Kidney (tissue), 14 donors: ENCODE results near the gene THADA. TPM values are rescaled to one million over a fixed set of nuclear protein-coding genes. Genes with fewer than 3 reads are reported as not detected.

Source experiments
- DNase-seq, 5 donors: peaks; one replicate each; pipeline ENCODE4 v3.0.0-alpha.2; 2013 to 2020
- FAIRE-seq: peaks from 2 replicates; lab custom pipeline; 2012; peaks lifted over from hg19 to GRCh38; lab: Jason Lieb, UNC
- H3K27ac ChIP-seq, 2 donors: one replicate each; pipeline ENCODE4 v1.7.0; 2013; ENCODE audit warnings: low read depth in 2 of 2, low read length in 2 of 2, inconsistent platforms in 1 of 2
- H3K27me3 ChIP-seq: one replicate; pipeline ENCODE4 v1.7.1; 2013; ENCODE audit warnings: low read length, inconsistent platforms; ENCODE audit not compliant: control insufficient read depth, insufficient read depth
- H3K36me3 ChIP-seq, 3 donors: one replicate each; pipeline versions ENCODE4 v1.7.0 to v1.7.1; 2013; ENCODE audit warnings: low read length in 3 of 3, control low read depth in 1 of 3, inconsistent platforms in 1 of 3; ENCODE audit not compliant: insufficient read depth in 3 of 3, control insufficient read depth in 2 of 3
- H3K4me1 ChIP-seq, 3 donors: one replicate each; pipeline versions ENCODE4 v1.7.0 to v1.7.1; 2013; ENCODE audit warnings: low read length in 3 of 3, inconsistent platforms in 1 of 3, low read depth in 1 of 3; ENCODE audit not compliant: control insufficient read depth in 2 of 3, insufficient read depth in 2 of 3
- H3K4me3 ChIP-seq, 3 donors: one replicate each; pipeline versions ENCODE4 v1.7.0 to v1.8.1; 2013; ENCODE audit warnings: low read length in 3 of 3, control low read depth in 1 of 3, inconsistent platforms in 1 of 3
- H3K9ac ChIP-seq, 3 donors: one replicate each; pipeline versions ENCODE4 v1.7.0 to v1.7.1; 2013; ENCODE audit warnings: low read length in 3 of 3, control low read depth in 1 of 3, inconsistent platforms in 1 of 3
- H3K9me3 ChIP-seq, 3 donors: one replicate each; pipeline versions ENCODE4 v1.7.0 to v1.7.1; 2013; ENCODE audit warnings: low read length in 3 of 3, control low read depth in 1 of 3, inconsistent platforms in 1 of 3; ENCODE audit not compliant: control insufficient read depth in 2 of 3, insufficient read depth in 1 of 3
- intact Hi-C: fragments of 100-400 bp; cut with DNase I; formaldehyde crosslinking; loops from one replicate; pipeline ENCODE4 v1.11.1; 2022
- polyA plus RNA-seq: library from polyadenylated mRNA; stranded (reverse); fragments of 350-450 nt; fragmentation: Illumina TruSeq; extraction: RNeasy Lipid Tissue Mini Kit (QIAGEN cat#74804); gene quantifications from one replicate; pipeline ENCODE4 v1.2.3, GENCODE V29; 2014; ENCODE audit warnings: low read depth, low replicate concordance; ENCODE audit not compliant: insufficient read depth
- total RNA-seq: library from RNA; stranded (reverse); fragmentation: NEBNext Ultra II Directional; extraction: Animal tissue kit (Norgen Biotek cat#: 25700); gene quantifications from one replicate; pipeline ENCODE4 v1.2.1, GENCODE V29; 2021
- TF ChIP-seq, protein P1 (sequence below): IDR thresholded peaks from 3 replicates; pipeline ENCODE4 v1.5.1; 2012; ENCODE audit warnings: mild to moderate bottlenecking, moderate library complexity, borderline replicate concordance; ENCODE audit not compliant: insufficient read depth; ENCODE audit errors: extremely low read depth
- donor health status: control.
- donor health status: control.
- donor health status: control.
- donor health status: control.
- donor health status: control.
- donor health status: DM: yes; HTN: yes; CAD: no.
- donor health status: Normal renal cell carcinoma (clear cell type).

Gene THADA
- total and polyA plus RNA-seq, 2 donors from 2014 or later = 21.4 to 45.1 TPM

DNA sequence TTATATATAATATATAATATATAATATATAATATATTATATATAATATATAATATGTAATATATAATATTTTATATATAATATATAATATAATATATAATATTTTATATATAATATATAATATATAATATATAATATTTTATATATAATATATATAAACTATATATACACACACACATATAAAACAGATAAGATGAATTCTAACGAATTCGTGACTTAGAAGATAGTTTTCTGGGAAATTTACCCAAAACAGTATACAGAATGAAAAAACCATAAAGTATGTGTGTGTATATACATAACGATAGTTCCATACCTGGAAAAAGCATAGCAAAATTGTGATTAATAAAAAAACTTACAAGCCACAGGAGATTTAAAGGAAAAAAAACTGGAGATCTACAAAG is 80.6 kb downstream of the THADA start:
- Histone ChIP-seq H3K9me3 (no peaks in the 10 kb centered on the region), H3K4me3 (no peak overlapping the region), H3K9ac (no peak overlapping the region), H3K27ac (no peak overlapping the region), H3K4me1 (peaks cover 0 to 18% (median 9%) of the 10 kb centered on the region in 3 donors), H3K27me3 (no peaks in the 10 kb centered on the region), H3K36me3 (no peaks in the 10 kb centered on the region)
- TF ChIP-seq, protein P1, sequence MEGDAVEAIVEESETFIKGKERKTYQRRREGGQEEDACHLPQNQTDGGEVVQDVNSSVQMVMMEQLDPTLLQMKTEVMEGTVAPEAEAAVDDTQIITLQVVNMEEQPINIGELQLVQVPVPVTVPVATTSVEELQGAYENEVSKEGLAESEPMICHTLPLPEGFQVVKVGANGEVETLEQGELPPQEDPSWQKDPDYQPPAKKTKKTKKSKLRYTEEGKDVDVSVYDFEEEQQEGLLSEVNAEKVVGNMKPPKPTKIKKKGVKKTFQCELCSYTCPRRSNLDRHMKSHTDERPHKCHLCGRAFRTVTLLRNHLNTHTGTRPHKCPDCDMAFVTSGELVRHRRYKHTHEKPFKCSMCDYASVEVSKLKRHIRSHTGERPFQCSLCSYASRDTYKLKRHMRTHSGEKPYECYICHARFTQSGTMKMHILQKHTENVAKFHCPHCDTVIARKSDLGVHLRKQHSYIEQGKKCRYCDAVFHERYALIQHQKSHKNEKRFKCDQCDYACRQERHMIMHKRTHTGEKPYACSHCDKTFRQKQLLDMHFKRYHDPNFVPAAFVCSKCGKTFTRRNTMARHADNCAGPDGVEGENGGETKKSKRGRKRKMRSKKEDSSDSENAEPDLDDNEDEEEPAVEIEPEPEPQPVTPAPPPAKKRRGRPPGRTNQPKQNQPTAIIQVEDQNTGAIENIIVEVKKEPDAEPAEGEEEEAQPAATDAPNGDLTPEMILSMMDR = no peak
- intact Hi-C loops = no loop called here
- FAIRE-seq = no peak
- no peak for DNase-seq

DNA sequence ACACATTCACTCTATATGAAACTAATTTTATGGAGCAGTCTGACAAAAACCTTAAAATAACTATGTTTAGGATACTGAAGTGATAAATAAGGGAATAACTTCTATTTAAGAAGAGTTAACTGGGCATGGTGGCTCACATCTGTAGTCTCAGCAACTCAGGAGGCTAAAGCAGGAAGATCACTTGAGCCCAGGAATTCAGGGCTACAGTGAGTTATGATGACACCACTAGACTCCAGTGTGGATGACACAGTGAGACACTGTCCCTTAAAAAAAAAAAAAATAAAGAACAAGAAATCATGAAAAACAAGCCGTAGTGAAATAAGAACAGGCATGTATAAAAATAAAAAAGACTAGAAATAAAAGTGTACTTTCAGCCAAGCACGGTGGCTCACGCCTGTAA is 82.0 kb downstream of the THADA start:
- no peak overlapping the region for H3K9ac ChIP-seq
- intact Hi-C loops = no loop called here
- DNase-seq (no peak), FAIRE-seq (no peak)
- no peaks in the 10 kb centered on the region for H3K9me3 ChIP-seq
- no peak overlapping the region for H3K27ac ChIP-seq
- TF ChIP-seq, protein P1 = no peak
- H3K36me3 ChIP-seq = no peaks in the 10 kb centered on the region
- no peaks in the 10 kb centered on the region for H3K27me3 ChIP-seq
- H3K4me3 ChIP-seq = no peak overlapping the region
- peaks cover 0 to 14% (median 8%) of the 10 kb centered on the region in 3 donors for H3K4me1 ChIP-seq

DNA sequence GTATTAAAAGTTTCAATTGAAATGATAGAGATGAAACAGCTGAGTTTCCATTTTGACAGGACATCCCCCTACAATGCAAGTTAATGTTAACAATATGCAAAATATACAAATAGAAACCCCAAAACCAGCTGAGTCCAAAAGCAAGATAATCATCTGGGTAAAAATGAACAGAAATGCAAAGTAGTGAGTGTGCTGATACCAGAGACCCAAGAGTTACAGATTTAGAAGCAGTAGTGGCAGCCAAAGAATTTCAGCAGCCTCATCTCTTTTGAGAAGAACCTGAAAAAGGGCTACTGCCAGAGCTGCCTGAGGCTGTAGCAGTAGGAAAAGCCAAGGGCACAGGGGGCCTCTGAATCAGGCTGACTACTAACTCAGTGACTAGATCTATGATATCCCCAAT is 82.6 kb downstream of the THADA start:
- Histone ChIP-seq H3K36me3 (peaks cover 0 to 3% (median 0%) of the 10 kb centered on the region in 3 donors), H3K27ac (no peak overlapping the region), H3K4me1 (peaks cover 0 to 11% (median 6%) of the 10 kb centered on the region in 3 donors), H3K9me3 (no peaks in the 10 kb centered on the region), H3K9ac (no peak overlapping the region), H3K27me3 (no peaks in the 10 kb centered on the region), H3K4me3 (no peak overlapping the region)
- intact Hi-C loops = no loop called here
- no peak for DNase-seq
- FAIRE-seq = no peak
- TF ChIP-seq, protein P1 = no peak

DNA sequence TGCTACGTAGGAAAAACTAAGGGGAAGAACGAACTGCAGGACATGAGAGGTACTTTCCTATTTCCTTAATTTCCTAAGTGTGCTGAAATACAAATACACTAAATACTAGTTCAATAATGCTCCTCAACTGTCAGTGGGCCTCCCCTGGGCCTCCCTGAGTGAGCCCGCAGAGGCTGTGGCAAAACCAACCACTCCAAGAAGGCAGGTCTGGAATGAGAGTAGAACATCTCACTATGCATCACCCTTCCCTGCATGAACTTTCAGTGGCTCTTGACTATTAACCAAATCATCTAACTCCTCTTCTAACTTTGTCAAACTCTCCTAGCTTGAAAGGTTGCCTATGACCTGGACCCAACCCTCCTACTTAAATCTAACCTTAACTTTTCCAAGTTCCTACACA is 84.6 kb downstream of the THADA start:
- H3K4me3 ChIP-seq = no peak overlapping the region
- H3K9ac ChIP-seq = no peak overlapping the region
- no peaks in the 10 kb centered on the region for H3K27me3 ChIP-seq
- FAIRE-seq = no peak
- H3K27ac ChIP-seq = no peak overlapping the region
- TF ChIP-seq, protein P1 = no peak
- peaks cover 0 to 5% (median 0%) of the 10 kb centered on the region in 3 donors for H3K36me3 ChIP-seq
- DNase-seq = no peak
- intact Hi-C loops = no loop called here
- peaks cover 0 to 4% (median 3%) of the 10 kb centered on the region in 3 donors for H3K4me1 ChIP-seq
- no peaks in the 10 kb centered on the region for H3K9me3 ChIP-seq
